HCT116 (cell line): ENCODE measurements around the gene RXRA. TPM values are rescaled to one million over a fixed set of nuclear protein-coding genes. Genes with fewer than 3 reads are reported as not detected.

Experiments
- ATAC-seq: fragments of 200-7000 bp; cut with Tn5 transposase; 2 replicates; pipeline ENCODE4 v1.9.1; 2020; ENCODE audit warnings: mild to moderate bottlenecking, moderate library complexity
- BruUV-seq: library from RNA; stranded (reverse); fragments of 400-500 nt; replicated peaks from 2 replicates; lab custom pipeline; 2021; lab: Mats Ljungman, UMichigan
- CTCF ChIA-PET: fragments of 300-600 bp; sonication (Branson Sonifier 250); formaldehyde crosslinking; loops from one replicate; lab custom pipeline; 2021; ENCODE audit warnings: antibody characterized with exemption; lab: Charles Lee
- POLR2A ChIA-PET: fragments of 300-600, 350-600 bp; sonication (Branson Sonifier 250); formaldehyde crosslinking; loops from one replicate; lab custom pipeline; 2021; ENCODE audit warnings: antibody characterized with exemption; lab: Charles Lee
- RAD21 ChIA-PET, 2 experiments: fragments of 300-600 bp; sonication (Branson Sonifier 250); formaldehyde crosslinking; loops; one replicate each; lab custom pipeline; 2023; ENCODE audit warnings: low total read pairs in 2 of 2; ENCODE audit not compliant: uncharacterized antibody in 2 of 2, unreplicated experiment in 2 of 2, low non-redundant PET in 1 of 2; lab: Charles Lee
- DNase-seq: peaks from one replicate; pipeline ENCODE4 v3.0.0-alpha.2; 2010; ENCODE audit warnings: low read depth, low spot score
- H2AFZ ChIP-seq: fragments of 200-600 bp; shearing (Covaris generic), sonication (generic); 2 replicates; pipeline ENCODE4 v1.6.1; 2017; ENCODE audit warnings: low read depth, mixed run types, mixed read lengths, antibody characterized with exemption, low read length; ENCODE audit not compliant: poor library complexity, severe bottlenecking
- H3K27ac ChIP-seq: 2 replicates; pipeline ENCODE4 v1.5.1; 2012; ENCODE audit warnings: low read depth, low read length
- H3K27me3 ChIP-seq: fragments of 200-600 bp; sonication (generic); 2 replicates; pipeline ENCODE4 v1.6.1; 2016; ENCODE audit warnings: mixed run types, low read length, mixed read lengths; ENCODE audit not compliant: insufficient read depth
- H3K36me3 ChIP-seq, 2 experiments: fragments of 200-500 bp in 1 of 2; fragments of 200-600 bp in 1 of 2; sonication (Bioruptor generic) in 1 of 2; sonication (generic) in 1 of 2; 2 replicates each; pipeline versions ENCODE4 v1.5.1 to v1.6.1; 2014 to 2016; ENCODE audit warnings: low read length in 2 of 2, inconsistent platforms in 1 of 2, mixed read lengths in 1 of 2, mixed run types in 1 of 2; ENCODE audit not compliant: insufficient read depth in 2 of 2, control insufficient read depth in 1 of 2
- H3K4me1 ChIP-seq, 2 experiments: fragments of 200-600 bp in 1 of 2; sonication (generic) in 1 of 2; 2 replicates each; pipeline versions ENCODE4 v1.5.1 to v1.6.1; 2012 to 2017; ENCODE audit warnings: low read length in 2 of 2, inconsistent platforms in 1 of 2, mild to moderate bottlenecking in 1 of 2, mixed read lengths in 1 of 2, mixed run types in 1 of 2, moderate library complexity in 1 of 2; ENCODE audit not compliant: insufficient read depth in 2 of 2, control insufficient read depth in 1 of 2
- H3K4me2 ChIP-seq: fragments of 200-600 bp; sonication (generic); 2 replicates; pipeline ENCODE4 v1.6.1; 2017; ENCODE audit warnings: mixed run types, low read length, mixed read lengths
- H3K4me3 ChIP-seq, 2 experiments: fragments of 200-600 bp in 1 of 2; sonication (generic) in 1 of 2; replicated peaks in 1 of 2; 2 replicates each; pipeline ENCODE4 v1.5.1; 2011 to 2016; ENCODE audit warnings: low read length in 2 of 2, control low read depth in 1 of 2, low read depth in 1 of 2, mild to moderate bottlenecking in 1 of 2, mixed read lengths in 1 of 2, mixed run types in 1 of 2
- H3K79me2 ChIP-seq: fragments of 200-600 bp; sonication (generic); 2 replicates; pipeline ENCODE4 v1.6.1; 2017; ENCODE audit warnings: mild to moderate bottlenecking, mixed run types, low read length, moderate library complexity, mixed read lengths; ENCODE audit not compliant: insufficient read depth
- H3K9ac ChIP-seq: fragments of 200-600 bp; sonication (generic); 2 replicates; pipeline ENCODE4 v1.6.1; 2016; ENCODE audit warnings: low read length, mixed read lengths
- H3K9me2 ChIP-seq: fragments of 200-600 bp; sonication (generic), shearing (Covaris generic); 2 replicates; pipeline ENCODE4 v1.6.1; 2017; ENCODE audit warnings: mixed run types, mild to moderate bottlenecking, moderate library complexity; ENCODE audit not compliant: insufficient read depth
- H3K9me3 ChIP-seq, 2 experiments: fragments of 200-500 bp in 1 of 2; fragments of 200-600 bp in 1 of 2; sonication (Bioruptor generic) in 1 of 2; sonication (generic) in 1 of 2; 2 replicates each; pipeline ENCODE4 v1.6.1; 2014 to 2017; ENCODE audit warnings: low read length in 2 of 2, mixed read lengths in 2 of 2, inconsistent platforms in 1 of 2, low read depth in 1 of 2, mild to moderate bottlenecking in 1 of 2, mixed run types in 1 of 2, moderate library complexity in 1 of 2; ENCODE audit not compliant: control insufficient read depth in 1 of 2, insufficient read depth in 1 of 2
- H4K20me1 ChIP-seq: fragments of 200-600 bp; sonication (generic), shearing (Covaris generic); 2 replicates; pipeline ENCODE4 v1.6.1; 2017; ENCODE audit warnings: mixed run types, mild to moderate bottlenecking, moderate library complexity; ENCODE audit not compliant: insufficient read depth
- FOSL1 ChIP-seq: IDR thresholded peaks from 2 replicates; pipeline ENCODE4 v1.6.1; 2012; ENCODE audit warnings: low read depth
- SIN3A ChIP-seq: IDR thresholded peaks from 2 replicates; pipeline ENCODE4 v1.6.1; 2012; ENCODE audit warnings: low read depth
- SP1 ChIP-seq: IDR thresholded peaks from 2 replicates; pipeline ENCODE4 v1.6.1; 2012; ENCODE audit warnings: low read depth
- SRF ChIP-seq: IDR thresholded peaks from 2 replicates; pipeline ENCODE4 v1.6.1; 2012; ENCODE audit warnings: low read depth
- TCF7L2 ChIP-seq: IDR thresholded peaks from 2 replicates; pipeline ENCODE4 v1.7.0; 2011; ENCODE audit warnings: borderline replicate concordance, inconsistent platforms; ENCODE audit not compliant: insufficient read depth, insufficient read length; ENCODE audit errors: extremely low read depth
- YY1 ChIP-seq: IDR thresholded peaks from 2 replicates; pipeline ENCODE4 v1.6.1; 2011; ENCODE audit warnings: low read length, low read depth, moderate library complexity, mild to moderate bottlenecking; ENCODE audit not compliant: insufficient replicate concordance; ENCODE audit errors: extremely low read depth
- ZFX ChIP-seq: fragments of 450-650 bp; IDR thresholded peaks from 2 replicates; pipeline ENCODE4 v1.6.1; 2017
- intact Hi-C: fragments of 100-400 bp; cut with micrococcal nuclease; formaldehyde crosslinking; loops from 2 replicates; pipeline ENCODE4 v1.10.0; 2022
- total RNA-seq: library from RNA; stranded (reverse); gene quantifications from one replicate; pipeline ENCODE4 v1.2.1, GENCODE V29; 2021; ENCODE audit not compliant: unreplicated experiment
- TF ChIP-seq, protein P1 (sequence below): IDR thresholded peaks from 2 replicates; pipeline ENCODE4 v1.6.1; 2012
- TF ChIP-seq, protein P2 (sequence below): IDR thresholded peaks from 2 replicates; pipeline ENCODE4 v1.6.1; 2011; ENCODE audit warnings: mild to moderate bottlenecking, low read length, moderate library complexity; ENCODE audit not compliant: insufficient replicate concordance; ENCODE audit errors: extremely low read depth

RXRA gene
- total RNA-seq, 1 experiment from 2014 or later = 43.9 TPM

DNA sequence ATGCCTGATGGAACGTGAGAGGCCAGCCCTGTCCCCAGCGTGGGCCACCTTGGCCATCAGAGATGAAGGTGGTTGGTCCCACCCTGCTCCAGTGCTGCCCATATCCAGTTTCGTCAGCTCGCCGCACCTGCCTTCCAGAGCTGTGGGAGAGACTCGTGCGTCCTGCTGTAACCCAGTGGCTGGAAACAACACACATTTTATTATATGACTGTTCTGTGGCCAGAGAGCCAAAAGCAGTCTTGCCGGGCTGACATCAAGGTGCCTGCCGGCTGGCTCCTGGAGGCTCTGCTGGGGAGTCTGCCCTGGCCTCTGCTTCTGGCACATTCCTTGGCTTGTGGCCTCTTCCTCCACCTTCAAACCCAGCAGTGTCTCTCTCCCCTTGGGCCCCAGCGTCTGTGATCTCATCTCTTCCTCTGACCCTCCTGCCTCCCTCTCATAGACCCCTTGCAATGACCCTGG is 94.7 kb downstream of the RXRA start (continued):
- TF ChIP-seq FOSL1 = no peak
- no peak for TF ChIP-seq SP1
- no peak for TF ChIP-seq YY1
- TF ChIP-seq SIN3A = no peak
- TF ChIP-seq, protein P1, sequence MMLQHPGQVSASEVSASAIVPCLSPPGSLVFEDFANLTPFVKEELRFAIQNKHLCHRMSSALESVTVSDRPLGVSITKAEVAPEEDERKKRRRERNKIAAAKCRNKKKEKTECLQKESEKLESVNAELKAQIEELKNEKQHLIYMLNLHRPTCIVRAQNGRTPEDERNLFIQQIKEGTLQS = no peak

DNA sequence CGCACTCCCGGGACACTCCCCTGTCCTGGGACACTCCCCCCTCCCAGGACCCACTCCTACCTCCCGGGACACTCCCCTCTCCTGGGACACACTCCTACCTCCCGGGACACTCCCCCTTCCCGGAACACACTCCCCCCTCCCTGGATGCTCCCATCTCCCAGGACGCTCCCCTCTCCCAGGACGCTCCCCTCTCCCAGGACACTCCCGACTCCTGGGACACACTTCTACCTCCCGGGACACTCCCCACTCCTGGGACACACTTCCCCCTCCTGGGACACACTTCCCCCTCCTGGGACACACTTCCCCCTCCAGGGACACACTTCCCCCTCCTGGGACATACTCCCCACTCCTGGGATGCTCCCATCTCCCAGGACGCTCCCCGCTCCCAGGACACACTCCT is 95.6 kb downstream of the RXRA start:
- Histone ChIP-seq H3K4me2 (no peak overlapping the region), H2AFZ (no peak overlapping the region), H3K4me3 (no peak overlapping the region), H3K4me1 (no peaks in the 10 kb centered on the region), H3K27ac (no peak overlapping the region), H3K9me2 (no peaks in the 10 kb centered on the region), H4K20me1 (no peaks in the 10 kb centered on the region), H3K9me3 (no peaks in the 10 kb centered on the region), H3K36me3 (peaks cover 0 to 2% of the 10 kb centered on the region in 2 experiments; a peak in 1 of 4 replicates), H3K79me2 (no peaks in the 10 kb centered on the region), H3K9ac (no peak overlapping the region), H3K27me3 (no peaks in the 10 kb centered on the region)
- no TSS peak for BruUV-seq
- TF ChIP-seq ZFX (no peak), TCF7L2 (no peak), SRF (no peak), YY1 (no peak)
- TF ChIP-seq, protein P2, sequence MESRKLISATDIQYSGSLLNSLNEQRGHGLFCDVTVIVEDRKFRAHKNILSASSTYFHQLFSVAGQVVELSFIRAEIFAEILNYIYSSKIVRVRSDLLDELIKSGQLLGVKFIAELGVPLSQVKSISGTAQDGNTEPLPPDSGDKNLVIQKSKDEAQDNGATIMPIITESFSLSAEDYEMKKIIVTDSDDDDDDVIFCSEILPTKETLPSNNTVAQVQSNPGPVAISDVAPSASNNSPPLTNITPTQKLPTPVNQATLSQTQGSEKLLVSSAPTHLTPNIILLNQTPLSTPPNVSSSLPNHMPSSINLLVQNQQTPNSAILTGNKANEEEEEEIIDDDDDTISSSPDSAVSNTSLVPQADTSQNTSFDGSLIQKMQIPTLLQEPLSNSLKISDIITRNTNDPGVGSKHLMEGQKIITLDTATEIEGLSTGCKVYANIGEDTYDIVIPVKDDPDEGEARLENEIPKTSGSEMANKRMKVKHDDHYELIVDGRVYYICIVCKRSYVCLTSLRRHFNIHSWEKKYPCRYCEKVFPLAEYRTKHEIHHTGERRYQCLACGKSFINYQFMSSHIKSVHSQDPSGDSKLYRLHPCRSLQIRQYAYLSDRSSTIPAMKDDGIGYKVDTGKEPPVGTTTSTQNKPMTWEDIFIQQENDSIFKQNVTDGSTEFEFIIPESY = no peak
- RAD21 ChIA-PET = no interaction called here
- no peak for ATAC-seq
- intact Hi-C loops = no loop called here
- POLR2A ChIA-PET = no interaction called here
- CTCF ChIA-PET = no interaction called here
- no peak for DNase-seq
